HFFc6 (cell line): ENCODE measurements around the gene RAP1GAP2. TPM values are rescaled to one million over a fixed set of nuclear protein-coding genes. Genes with fewer than 3 reads are reported as not detected.

ENCODE experiments used
- DNase-seq: peaks from one replicate; pipeline ENCODE4 v3.0.0-alpha.2; 2018
- H3K27ac Mint-ChIP-seq: 2 replicates; pipeline ENCODE4 v1.8.0; 2020; ENCODE audit warnings: mild to moderate bottlenecking, mixed read lengths
- H3K27me3 Mint-ChIP-seq: 2 replicates; pipeline ENCODE4 v1.8.0; 2021; ENCODE audit warnings: mild to moderate bottlenecking, moderate library complexity, mixed read lengths; ENCODE audit not compliant: insufficient read depth
- H3K36me3 Mint-ChIP-seq: 2 replicates; pipeline ENCODE4 v1.8.0; 2021; ENCODE audit warnings: low read depth, mixed read lengths
- H3K4me1 Mint-ChIP-seq: 2 replicates; pipeline ENCODE4 v1.8.0; 2020; ENCODE audit warnings: low read depth, mixed read lengths
- H3K4me3 Mint-ChIP-seq: 2 replicates; pipeline ENCODE4 v1.8.0; 2020; ENCODE audit warnings: mild to moderate bottlenecking, moderate library complexity, mixed read lengths
- H3K9me3 Mint-ChIP-seq: 2 replicates; pipeline ENCODE4 v1.8.0; 2020; ENCODE audit warnings: mild to moderate bottlenecking, mixed read lengths
- total RNA-seq, 6 experiments: library from RNA; stranded (reverse); fragmentation: NEBNext Ultra II Directional; extraction: Animal tissue kit (Norgen Biotek cat#: 25700); gene quantifications; 2 replicates in 1 of 6; 3 replicates in 5 of 6; pipeline ENCODE4 v1.2.3, GENCODE V29; 2021
- TF ChIP-seq, protein P1 (sequence below): fragments of 200-600 bp; sonication (generic); IDR thresholded peaks from 2 replicates; pipeline ENCODE4 v1.5.0; 2021; ENCODE audit warnings: antibody characterized with exemption, mild to moderate bottlenecking

Gene RAP1GAP2
- total RNA-seq, 6 experiments from 2014 or later = 7.9 to 27.4 (median 23.9) TPM

- Mint-ChIP-seq H3K36me3 (peaks cover 43% of the 10 kb centered on the region), H3K27me3 (no peaks in the 10 kb centered on the region), H3K9me3 (peaks cover 33% of the 10 kb centered on the region), H3K4me1 (peaks cover 13% of the 10 kb centered on the region; the same call in 1 of the 2 replicates), H3K4me3 (no peak overlapping the region), H3K27ac (no peak overlapping the region)
- TF ChIP-seq, protein P1, sequence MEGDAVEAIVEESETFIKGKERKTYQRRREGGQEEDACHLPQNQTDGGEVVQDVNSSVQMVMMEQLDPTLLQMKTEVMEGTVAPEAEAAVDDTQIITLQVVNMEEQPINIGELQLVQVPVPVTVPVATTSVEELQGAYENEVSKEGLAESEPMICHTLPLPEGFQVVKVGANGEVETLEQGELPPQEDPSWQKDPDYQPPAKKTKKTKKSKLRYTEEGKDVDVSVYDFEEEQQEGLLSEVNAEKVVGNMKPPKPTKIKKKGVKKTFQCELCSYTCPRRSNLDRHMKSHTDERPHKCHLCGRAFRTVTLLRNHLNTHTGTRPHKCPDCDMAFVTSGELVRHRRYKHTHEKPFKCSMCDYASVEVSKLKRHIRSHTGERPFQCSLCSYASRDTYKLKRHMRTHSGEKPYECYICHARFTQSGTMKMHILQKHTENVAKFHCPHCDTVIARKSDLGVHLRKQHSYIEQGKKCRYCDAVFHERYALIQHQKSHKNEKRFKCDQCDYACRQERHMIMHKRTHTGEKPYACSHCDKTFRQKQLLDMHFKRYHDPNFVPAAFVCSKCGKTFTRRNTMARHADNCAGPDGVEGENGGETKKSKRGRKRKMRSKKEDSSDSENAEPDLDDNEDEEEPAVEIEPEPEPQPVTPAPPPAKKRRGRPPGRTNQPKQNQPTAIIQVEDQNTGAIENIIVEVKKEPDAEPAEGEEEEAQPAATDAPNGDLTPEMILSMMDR = 0 out of 2 replicates have a peak, but pooled peaks have one; percentile 12
- DNase-seq = no peak
These were observed 229.3 kb downstream of the RAP1GAP2 start for GRCh38 chr17:3025421-3026124.

GRCh38 chr17:3026125-3026855, 230.1 kb downstream of the RAP1GAP2 start:
- peaks cover 26% of the 10 kb centered on the region for H3K9me3 Mint-ChIP-seq
- H3K36me3 Mint-ChIP-seq = peaks cover 36% of the 10 kb centered on the region
- no peaks in the 10 kb centered on the region for H3K27me3 Mint-ChIP-seq

GRCh38 chr17:3026856-3027751, 230.9 kb downstream of the RAP1GAP2 start:
- H3K36me3 Mint-ChIP-seq = peaks cover 28% of the 10 kb centered on the region
- peaks cover 14% of the 10 kb centered on the region; the same call in 1 of the 2 replicates for H3K4me1 Mint-ChIP-seq
- no peaks in the 10 kb centered on the region for H3K27me3 Mint-ChIP-seq
- TF ChIP-seq, protein P1 = no peak
- H3K4me3 Mint-ChIP-seq = no peak overlapping the region
- no peak for DNase-seq
- H3K9me3 Mint-ChIP-seq = peaks cover 18% of the 10 kb centered on the region
- no peak overlapping the region for H3K27ac Mint-ChIP-seq

More at GRCh38 chr17:3026125-3026855, 230.1 kb downstream of the RAP1GAP2 start:
- no peak overlapping the region for H3K27ac Mint-ChIP-seq
- H3K4me3 Mint-ChIP-seq = no peak overlapping the region
- H3K4me1 Mint-ChIP-seq = peaks cover 14% of the 10 kb centered on the region; the same call in 1 of the 2 replicates
- DNase-seq = no peak
- TF ChIP-seq, protein P1 = no peak

GRCh38 chr17:3027786-3028532, 231.7 kb downstream of the RAP1GAP2 start:
- H3K4me3 Mint-ChIP-seq = no peak overlapping the region
- H3K4me1 Mint-ChIP-seq = peaks cover 14% of the 10 kb centered on the region; the same call in 1 of the 2 replicates
- H3K36me3 Mint-ChIP-seq = peaks cover 19% of the 10 kb centered on the region
- peaks cover 11% of the 10 kb centered on the region for H3K9me3 Mint-ChIP-seq
- H3K27me3 Mint-ChIP-seq = peaks cover 2% of the 10 kb centered on the region; the same call in 1 of the 2 replicates
- DNase-seq = no peak
- H3K27ac Mint-ChIP-seq = no peak overlapping the region
- TF ChIP-seq, protein P1 = no peak
